Neutrophil (primary cell): ENCODE measurements around the gene SYCE3.

Source experiments
- H3K27ac ChIP-seq: fragments of 200-600 bp; sonication (generic); 2 replicates; pipeline ENCODE4 v1.5.1; 2016; ENCODE audit warnings: mild to moderate bottlenecking, moderate library complexity
- H3K27me3 ChIP-seq: fragments of 200-600 bp; sonication (generic); 2 replicates; pipeline ENCODE4 v1.6.0; 2016; ENCODE audit warnings: mild to moderate bottlenecking
- H3K36me3 ChIP-seq: fragments of 200-600 bp; sonication (generic); 2 replicates; pipeline ENCODE4 v1.5.1; 2017
- H3K4me1 ChIP-seq, 2 experiments: fragments of 200-600 bp in 1 of 2; sonication (generic) in 1 of 2; 1 replicate in 1 of 2; 2 replicates in 1 of 2; pipeline versions ENCODE4 v1.5.1 to v1.6.1; 2013 to 2016; ENCODE audit warnings: low read depth in 1 of 2, low read length in 1 of 2, mild to moderate bottlenecking in 1 of 2, moderate library complexity in 1 of 2; ENCODE audit not compliant: control insufficient read depth in 1 of 2, insufficient read depth in 1 of 2
- H3K4me3 ChIP-seq, 2 experiments: fragments of 200-600 bp in 1 of 2; sonication (generic) in 1 of 2; 1 replicate in 1 of 2; 2 replicates in 1 of 2; pipeline ENCODE4 v1.5.1; 2013 to 2016; ENCODE audit warnings: low read depth in 1 of 2, low read length in 1 of 2, mild to moderate bottlenecking in 1 of 2, moderate library complexity in 1 of 2
- H3K9me3 ChIP-seq: fragments of 200-600 bp; sonication (generic); 2 replicates; pipeline ENCODE4 v1.5.1; 2016
- TF ChIP-seq, protein P1 (sequence below): fragments of 200-600 bp; sonication (generic); IDR thresholded peaks from 2 replicates; pipeline ENCODE4 v1.5.1; 2016; ENCODE audit warnings: antibody characterized with exemption

The SYCE3 gene

DNA sequence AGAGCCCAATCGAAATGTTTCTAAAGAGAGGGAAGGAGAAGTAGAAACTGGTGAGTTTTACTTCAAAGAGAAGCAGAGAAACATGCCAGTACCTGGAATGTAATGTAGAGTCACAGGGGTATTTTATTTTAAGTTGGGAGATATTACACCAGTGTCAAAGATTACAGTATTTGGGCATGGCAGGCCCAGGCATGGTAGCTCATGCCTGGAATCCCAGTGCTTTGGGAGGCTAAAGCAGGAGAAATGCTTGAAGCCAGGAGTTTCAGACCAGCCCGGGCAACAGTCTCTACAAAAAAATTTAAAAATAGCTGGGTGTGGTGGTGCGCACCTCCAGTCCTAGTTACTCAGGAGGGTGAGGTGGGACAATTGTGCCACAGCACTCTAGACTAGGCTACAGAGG lies 2.7 kb downstream of the SYCE3 start:
- peaks cover 11 to 15% of the 10 kb centered on the region in 2 experiments for H3K4me1 ChIP-seq
- H3K4me3 ChIP-seq, result no peak overlapping the region
- H3K27ac ChIP-seq, result no peak overlapping the region
- H3K9me3 ChIP-seq, result no peaks in the 10 kb centered on the region
- no peaks in the 10 kb centered on the region for H3K36me3 ChIP-seq
- peaks cover 16% of the 10 kb centered on the region for H3K27me3 ChIP-seq
- TF ChIP-seq, protein P1, sequence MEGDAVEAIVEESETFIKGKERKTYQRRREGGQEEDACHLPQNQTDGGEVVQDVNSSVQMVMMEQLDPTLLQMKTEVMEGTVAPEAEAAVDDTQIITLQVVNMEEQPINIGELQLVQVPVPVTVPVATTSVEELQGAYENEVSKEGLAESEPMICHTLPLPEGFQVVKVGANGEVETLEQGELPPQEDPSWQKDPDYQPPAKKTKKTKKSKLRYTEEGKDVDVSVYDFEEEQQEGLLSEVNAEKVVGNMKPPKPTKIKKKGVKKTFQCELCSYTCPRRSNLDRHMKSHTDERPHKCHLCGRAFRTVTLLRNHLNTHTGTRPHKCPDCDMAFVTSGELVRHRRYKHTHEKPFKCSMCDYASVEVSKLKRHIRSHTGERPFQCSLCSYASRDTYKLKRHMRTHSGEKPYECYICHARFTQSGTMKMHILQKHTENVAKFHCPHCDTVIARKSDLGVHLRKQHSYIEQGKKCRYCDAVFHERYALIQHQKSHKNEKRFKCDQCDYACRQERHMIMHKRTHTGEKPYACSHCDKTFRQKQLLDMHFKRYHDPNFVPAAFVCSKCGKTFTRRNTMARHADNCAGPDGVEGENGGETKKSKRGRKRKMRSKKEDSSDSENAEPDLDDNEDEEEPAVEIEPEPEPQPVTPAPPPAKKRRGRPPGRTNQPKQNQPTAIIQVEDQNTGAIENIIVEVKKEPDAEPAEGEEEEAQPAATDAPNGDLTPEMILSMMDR, result no peak

DNA sequence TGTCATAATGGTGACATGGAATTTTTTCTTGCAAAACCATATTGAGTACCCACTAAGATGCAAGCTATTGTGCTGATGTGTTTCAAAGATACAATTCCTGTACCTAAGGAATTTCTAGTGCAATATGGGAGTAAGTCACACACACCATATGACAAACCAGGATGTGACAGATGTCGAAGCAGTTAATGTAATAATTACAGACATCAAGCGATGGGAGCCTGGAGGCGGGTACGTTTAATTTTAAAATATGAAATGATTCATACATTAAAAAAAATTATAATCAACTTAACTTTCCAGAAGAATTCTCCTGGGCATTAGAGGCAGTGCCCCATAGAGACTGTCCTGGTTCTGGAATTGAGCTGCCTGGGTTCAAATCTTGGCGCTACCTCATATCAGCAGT lies 6.0 kb downstream of the SYCE3 start:
- no peak overlapping the region for H3K27ac ChIP-seq
- TF ChIP-seq, protein P1, result no peak

DNA sequence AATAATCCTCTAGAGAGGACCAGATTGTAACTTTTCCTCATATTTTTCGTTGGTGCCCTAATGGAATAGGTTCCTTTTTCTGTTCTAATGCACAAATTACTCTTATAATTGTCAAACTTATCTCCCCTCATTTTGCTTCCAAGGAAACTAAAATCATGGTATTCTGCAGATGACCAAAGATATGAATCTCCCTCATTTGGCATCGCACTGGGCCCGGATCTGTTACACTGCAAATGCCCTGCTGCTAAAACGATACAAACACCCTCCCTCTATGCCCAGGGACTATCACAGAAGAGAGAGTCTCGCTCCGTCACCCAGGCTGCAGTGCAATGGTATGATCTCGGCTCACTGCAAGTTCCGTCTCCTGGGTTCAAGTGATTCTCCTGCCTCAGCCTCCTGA lies 9.4 kb downstream of the SYCE3 start:
- Histone ChIP-seq H3K27me3 (peaks cover 21% of the 10 kb centered on the region), H3K4me1 (peaks cover 7 to 10% of the 10 kb centered on the region in 2 experiments)
- TF ChIP-seq, protein P1, result no peak

More for the DNA sequence above, 6.0 kb downstream of the SYCE3 start:
- Histone ChIP-seq H3K36me3 (no peaks in the 10 kb centered on the region), H3K9me3 (no peaks in the 10 kb centered on the region), H3K27me3 (no peaks in the 10 kb centered on the region), H3K4me3 (no peak overlapping the region), H3K4me1 (no peaks in the 10 kb centered on the region)

DNA sequence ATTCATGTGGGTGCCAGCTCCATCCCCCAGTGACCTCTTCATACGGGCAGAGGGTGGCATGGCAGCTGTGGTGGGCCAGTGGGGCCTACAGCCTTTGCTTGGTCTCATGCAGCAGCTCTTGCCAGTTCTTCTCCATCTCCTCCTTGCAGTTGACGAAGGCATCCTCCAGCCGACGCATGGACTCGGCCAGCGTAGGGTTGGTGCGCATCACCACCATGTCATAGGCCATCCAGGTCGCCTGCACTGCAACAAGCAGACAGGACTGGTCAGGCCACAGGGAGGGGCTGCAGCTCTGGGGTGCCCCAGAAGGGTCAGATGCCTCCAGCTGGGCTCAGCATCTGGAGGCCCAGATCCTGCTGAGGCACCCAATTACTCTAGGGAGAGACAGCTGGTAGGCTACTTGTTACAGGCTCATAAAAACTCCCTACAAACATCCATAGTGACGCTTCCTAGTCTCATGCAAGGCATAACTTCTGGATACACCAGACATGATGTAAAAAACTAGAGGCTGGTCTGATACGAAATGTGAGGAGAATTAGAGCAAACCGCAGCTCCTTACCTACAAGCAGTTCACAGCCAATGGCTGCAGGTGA lies 11.5 kb downstream of the SYCE3 start:
- Histone ChIP-seq H3K4me1 (peaks cover 11 to 15% of the 10 kb centered on the region in 2 experiments), H3K9me3 (no peaks in the 10 kb centered on the region), H3K27me3 (peaks cover 42% of the 10 kb centered on the region)

More for the DNA sequence above, 9.4 kb downstream of the SYCE3 start:
- Histone ChIP-seq H3K27ac (no peak overlapping the region), H3K4me3 (no peak overlapping the region), H3K9me3 (no peaks in the 10 kb centered on the region), H3K36me3 (no peaks in the 10 kb centered on the region)

DNA sequence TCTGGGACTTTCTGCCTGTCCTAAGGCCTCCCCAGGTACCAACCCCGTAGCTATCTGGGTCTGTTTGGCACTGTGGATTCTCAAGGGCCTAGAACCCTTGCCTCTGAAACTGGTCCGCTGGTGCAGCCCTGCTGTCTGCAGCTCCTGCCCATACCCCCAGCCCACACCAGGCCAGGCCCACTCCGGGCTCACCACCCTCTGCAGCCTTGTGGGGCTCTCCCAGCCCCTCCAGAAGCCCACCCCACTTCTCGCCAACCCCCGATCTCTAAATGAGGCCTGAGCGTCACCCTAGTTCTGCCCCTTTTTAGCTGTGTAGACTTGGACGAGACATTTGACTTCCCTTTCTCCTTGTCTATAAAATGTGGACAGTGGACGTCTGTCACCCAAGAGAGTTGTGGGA lies 12.3 kb downstream of the SYCE3 start:
- H3K36me3 ChIP-seq, result no peaks in the 10 kb centered on the region
- H3K4me1 ChIP-seq, result peaks cover 11 to 19% of the 10 kb centered on the region in 2 experiments
- H3K9me3 ChIP-seq, result no peaks in the 10 kb centered on the region
- TF ChIP-seq, protein P1, result no peak
- H3K27ac ChIP-seq, result no peak overlapping the region
- peaks cover 49% of the 10 kb centered on the region for H3K27me3 ChIP-seq
- no peak overlapping the region for H3K4me3 ChIP-seq

More for the DNA sequence above, 11.5 kb downstream of the SYCE3 start:
- Histone ChIP-seq H3K4me3 (no peak overlapping the region), H3K27ac (no peak overlapping the region), H3K36me3 (no peaks in the 10 kb centered on the region)
- TF ChIP-seq, protein P1, result no peak
